Measurements from ENCODE around the gene USP20. TPM values are rescaled to one million over a fixed set of nuclear protein-coding genes. Genes with fewer than 3 reads are reported as not detected.

USP20 gene
- total RNA-seq, 6 donors from 2014 or later: 17.3 to 75.4 (median 26.2) TPM

GRCh38 chr9:129921905-129922304, 86.6 kb downstream of the USP20 start:
- 93 to 94% methylated on average over 4 of the region's 4 CpGs for WGBS, 2 donors
- Histone ChIP-seq H3K4me3 (no peak overlapping the region), H3K27me3 (no peaks in the 10 kb centered on the region), H3K36me3 (peaks cover 0 to 62% (median 28%) of the 10 kb centered on the region in 4 donors), H3K4me1 (no peaks in the 10 kb centered on the region), H3K27ac (no peak overlapping the region), H3K9me3 (no peaks in the 10 kb centered on the region)
- DNase-seq (no peak), ATAC-seq (ENCODE audit: low FRiP score in 2 of 2) (no peak)
- TF ChIP-seq EP300 (IDR thresholded peaks at IDR 0.05) (no peak), POLR2AphosphoS5 (IDR thresholded peaks at IDR 0.05) (no peak), CTCF (IDR thresholded peaks at IDR 0.05) (no peak), POLR2A (IDR thresholded peaks at IDR 0.05) (no peak)

- no peaks in the 10 kb centered on the region for H3K9me3 ChIP-seq
- ATAC-seq (ENCODE audit: low FRiP score in 2 of 2) (no peak), DNase-seq (no peak)
- no peaks in the 10 kb centered on the region for H3K4me1 ChIP-seq
- no peak for TF ChIP-seq EP300 (IDR thresholded peaks at IDR 0.05)
- no peak for TF ChIP-seq POLR2AphosphoS5 (IDR thresholded peaks at IDR 0.05)
- TF ChIP-seq CTCF (IDR thresholded peaks at IDR 0.05): no peak
- TF ChIP-seq POLR2A (IDR thresholded peaks at IDR 0.05): no peak
- H3K27me3 ChIP-seq: no peaks in the 10 kb centered on the region
- H3K27ac ChIP-seq: no peak overlapping the region
- H3K4me3 ChIP-seq: no peak overlapping the region
- peaks cover 0 to 69% (median 35%) of the 10 kb centered on the region in 4 donors for H3K36me3 ChIP-seq
- 79 to 81% methylated on average over 6 of the region's 6 CpGs for WGBS, 2 donors
These were observed 88.3 kb downstream of the USP20 start for GRCh38 chr9:129923589-129923988.

- WGBS, 2 donors: 94 to 96% methylated on average over 9 of the region's 9 CpGs
- H3K36me3 ChIP-seq: peaks cover 0 to 38% (median 25%) of the 10 kb centered on the region in 4 donors
- H3K27ac ChIP-seq: no peak overlapping the region
These were observed 94.4 kb downstream of the USP20 start for GRCh38 chr9:129929496-129930125.

GRCh38 chr9:129930743-129931142, 95.5 kb downstream of the USP20 start:
- peak overlapping the region in 3 of 4 donors; percentile 4 to 51 (median 26) for H3K27ac ChIP-seq
- no peak for DNase-seq
- WGBS, 2 donors: 90 to 95% methylated on average over 2 of the region's 2 CpGs

More at GRCh38 chr9:129929496-129930125, 94.4 kb downstream of the USP20 start:
- H3K27me3 ChIP-seq: no peaks in the 10 kb centered on the region
- peaks cover 24 to 35% (median 32%) of the 10 kb centered on the region in 4 donors for H3K4me1 ChIP-seq
- H3K4me3 ChIP-seq: no peak overlapping the region
- DNase-seq (no peak), ATAC-seq (ENCODE audit: low FRiP score in 2 of 2) (no peak)
- TF ChIP-seq POLR2AphosphoS5 (IDR thresholded peaks at IDR 0.05) (no peak), POLR2A (IDR thresholded peaks at IDR 0.05) (no peak)
- no peaks in the 10 kb centered on the region for H3K9me3 ChIP-seq

More at GRCh38 chr9:129930743-129931142, 95.5 kb downstream of the USP20 start:
- H3K4me1 ChIP-seq: peaks cover 28 to 40% (median 39%) of the 10 kb centered on the region in 4 donors
- no peaks in the 10 kb centered on the region for H3K9me3 ChIP-seq
- H3K27me3 ChIP-seq: no peaks in the 10 kb centered on the region
- TF ChIP-seq POLR2A (IDR thresholded peaks at IDR 0.05): no peak
- TF ChIP-seq EP300 (IDR thresholded peaks at IDR 0.05): no peak
- no peak for TF ChIP-seq CTCF (IDR thresholded peaks at IDR 0.05)
- TF ChIP-seq POLR2AphosphoS5 (IDR thresholded peaks at IDR 0.05): no peak
- no peak overlapping the region for H3K4me3 ChIP-seq
- no peak for ATAC-seq (ENCODE audit: low FRiP score in 2 of 2)
- peaks cover 0 to 29% (median 18%) of the 10 kb centered on the region in 4 donors for H3K36me3 ChIP-seq

Small RNA genes lying within 50 kb of the gene (small RNA-seq; reads per million reads assigned to genes)
- 0 to 0.07 (median 0) reads per million in 4 donors for gene MIR6855

Other genes with a start within 250 kb of the USP20 start
- not detected for gene C9orf50, start 214.4 kb upstream of the USP20 start, total RNA-seq
- gene NTMT1, start 209.3 kb upstream of the USP20 start, total RNA-seq: 10 to 100 TPM; 15.0 to 37.7 (median 23.6) TPM
- gene ASB6, start 193.3 kb upstream of the USP20 start, total RNA-seq: 10 to 100 TPM; 15.4 to 51.3 (median 21.9) TPM
- 1 to 10 TPM in 2 of 6 donors, under 1 TPM in 1, not detected in 3; 0.61 to 5.8 (median 1.3) TPM for gene PRRX2, start 169.8 kb upstream of the USP20 start, total RNA-seq
- 1 to 10 TPM in 5 of 6 donors, under 1 TPM in 1; 0.76 to 4.2 (median 2.5) TPM for gene PTGES, start 82.4 kb upstream of the USP20 start, total RNA-seq
- 10 to 100 TPM; 13.0 to 37.4 (median 25.0) TPM for gene TOR1B, start 32.3 kb upstream of the USP20 start, total RNA-seq
- gene TOR1A, start 11.3 kb upstream of the USP20 start, total RNA-seq: 10 to 100 TPM; 15.6 to 56.5 (median 34.7) TPM
- 10 to 100 TPM; 17.8 to 66.6 (median 36.5) TPM for gene C9orf78, start 183 bp upstream of the USP20 start, total RNA-seq
- gene FNBP1, start 207.7 kb downstream of the USP20 start, total RNA-seq: 10 to 100 TPM; 34.8 to 85.4 (median 51.6) TPM
- 10 to 100 TPM; 26.5 to 44.4 (median 35.3) TPM for gene GPR107, start 218.4 kb downstream of the USP20 start, total RNA-seq

Measured in upper lobe of left lung (tissue), 6 donors.